GM18520 (cell line): ENCODE results near the gene CTSA.
"Not testable (repeated sequence)": the region's sequence is repeated elsewhere in the genome, so short reads cannot be mapped to it uniquely, and the experiment has no call there.

Experiments used
- ATAC-seq: cut with Tn5 transposase; IDR thresholded peaks from one replicate; pipeline ENCODE4 v1.9.1; 2021; ENCODE audit not compliant: unreplicated experiment

Gene CTSA

GRCh38 chr20:45911486-45912343, 20.6 kb downstream of the CTSA start, which contains the start of gene PLTP:
TSS of gene PLTP (minus strand) at chr20:45912155. CDS start at chr20:45911452, 703 bp downstream.
- no peak for ATAC-seq

GRCh38 chr20:45912344-45912682, 21.2 kb downstream of the CTSA start:
- ATAC-seq = no peak

GRCh38 chr20:45913116-45913515, 22.0 kb downstream of the CTSA start:
- no peak for ATAC-seq

GRCh38 chr20:45917790-45918141, 26.6 kb downstream of the CTSA start:
- no peak for ATAC-seq

GRCh38 chr20:45918182-45918737, 27.1 kb downstream of the CTSA start:
- no peak for ATAC-seq

- no peak for ATAC-seq
These were observed 27.8 kb downstream of the CTSA start for GRCh38 chr20:45918779-45919537.

GRCh38 chr20:45919542-45920399, 28.6 kb downstream of the CTSA start:
- ATAC-seq = no peak

GRCh38 chr20:45920462-45921336, 29.6 kb downstream of the CTSA start:
- ATAC-seq = no peak

- no peak for ATAC-seq
These were observed 30.4 kb downstream of the CTSA start for GRCh38 chr20:45921337-45922189.

- ATAC-seq = no peak
These were observed 33.5 kb downstream of the CTSA start for GRCh38 chr20:45924391-45925261.

GRCh38 chr20:45925821-45926506, 34.8 kb downstream of the CTSA start:
- ATAC-seq = no peak

GRCh38 chr20:45926731-45927070, 35.6 kb downstream of the CTSA start:
- no peak for ATAC-seq

- no peak for ATAC-seq
These were observed 36.1 kb downstream of the CTSA start for GRCh38 chr20:45927071-45927878.

- ATAC-seq = not testable (repeated sequence)
These were observed 40.5 kb downstream of the CTSA start for GRCh38 chr20:45931680-45932079.

GRCh38 chr20:45933266-45934045, 42.3 kb downstream of the CTSA start:
- no peak for ATAC-seq

GRCh38 chr20:45934046-45934585, 43.0 kb downstream of the CTSA start:
- ATAC-seq = no peak
